HepG2 (cell line): ENCODE results near the gene GNG12. TPM values are rescaled to one million over a fixed set of nuclear protein-coding genes. Genes with fewer than 3 reads are reported as not detected.

Source experiments
- CREB1 ChIP-seq, 2 experiments: fragments of 450-650 bp in 1 of 2; IDR thresholded peaks; 2 replicates each; pipeline ENCODE4 v1.6.1; 2016 to 2017; ENCODE audit warnings: control low read depth in 1 of 2, mild to moderate bottlenecking in 1 of 2, missing compliant biosample characterization in 1 of 2, missing genetic modification characterization in 1 of 2
- ETV6 ChIP-seq: sonication (generic); formaldehyde crosslinking; conservative IDR thresholded peaks from 2 replicates; pipeline ENCODE4 v1.4.0; 2020; ENCODE audit warnings: missing genetic modification reagents
- MAZ ChIP-seq, 2 experiments: sonication (generic) in 1 of 2; formaldehyde crosslinking in 1 of 2; IDR thresholded peaks; 2 replicates each; pipeline versions ENCODE4 v1.5.0 to v1.6.1; 2012 to 2020; ENCODE audit warnings: low read depth in 2 of 2, mild to moderate bottlenecking in 2 of 2, borderline replicate concordance in 1 of 2, improper control_type of control experiment in 1 of 2, low read length in 1 of 2, missing genetic modification reagents in 1 of 2, moderate library complexity in 1 of 2
- PLRG1 ChIP-seq: fragments of 450-650 bp; conservative IDR thresholded peaks from 2 replicates; pipeline ENCODE4 v1.6.1; 2016
- POLR2G ChIP-seq: fragments of 200-400 bp; formaldehyde crosslinking; IDR thresholded peaks from 2 replicates; pipeline ENCODE4 v1.6.1; 2018; ENCODE audit warnings: mild to moderate bottlenecking, low read depth, low read length, moderate library complexity
- RFX1 ChIP-seq: fragments of 450-650 bp; IDR thresholded peaks from 2 replicates; pipeline ENCODE4 v1.6.1; 2017
- TCF7 ChIP-seq: sonication (generic); IDR thresholded peaks from 2 replicates; pipeline ENCODE4 v1.6.1; 2016; ENCODE audit warnings: antibody characterized with exemption, low read depth
- ZBTB20 ChIP-seq: sonication (generic); formaldehyde crosslinking; IDR thresholded peaks from 2 replicates; pipeline ENCODE4 v1.8.1; 2023; ENCODE audit warnings: missing genetic modification reagents, low read depth, mild to moderate bottlenecking, borderline replicate concordance
- ZNF34 ChIP-seq: sonication (generic); formaldehyde crosslinking; IDR thresholded peaks from 2 replicates; pipeline ENCODE4 v1.4.0; 2020; ENCODE audit warnings: mild to moderate bottlenecking, missing genetic modification reagents, borderline replicate concordance
- ZNF672 ChIP-seq: sonication (generic); formaldehyde crosslinking; IDR thresholded peaks from 2 replicates; pipeline ENCODE4 v1.8.1; 2022; ENCODE audit warnings: missing genetic modification reagents
- polyA plus RNA-seq, 8 experiments: library from polyadenylated mRNA; depleted of rRNA in 3 of 8; stranded (reverse) in 7 of 8; unstranded in 1 of 8; fragments of >200 nt; fragmentation: Illumina TruSeq in 4 of 8; extraction: Trizol in 4 of 8; gene quantifications; 2 replicates each; pipeline versions ENCODE4 v1.2.1 to v1.2.3, GENCODE V29; 2011 to 2016; ENCODE audit warnings: low read depth in 4 of 8, missing spikeins in 1 of 8, mixed read lengths in 1 of 8; ENCODE audit not compliant: insufficient read depth in 1 of 8
- total RNA-seq, 5 experiments: library from RNA; depleted of rRNA; stranded (reverse); fragments of >200 nt; fragmentation: Illumina TruSeq; extraction: Trizol; gene quantifications; 2 replicates each; pipeline ENCODE4 v1.2.3, GENCODE V29; 2016; ENCODE audit warnings: low read depth in 1 of 5
- TF ChIP-seq, protein P1 (sequence below): IDR thresholded peaks from 2 replicates; pipeline ENCODE4 v1.6.1; 2012; ENCODE audit warnings: low read length, improper control_type of control experiment
- TF ChIP-seq, protein P2 (sequence below): sonication (generic); formaldehyde crosslinking; IDR thresholded peaks from 2 replicates; pipeline ENCODE4 v1.4.0; 2020; ENCODE audit warnings: missing genetic modification reagents
- TF ChIP-seq, protein P3 (sequence below): sonication (generic); formaldehyde crosslinking; IDR thresholded peaks from 2 replicates; pipeline ENCODE4 v1.4.0; 2020; ENCODE audit warnings: missing genetic modification reagents
- TF ChIP-seq, protein P4 (sequence below): sonication (generic); formaldehyde crosslinking; IDR thresholded peaks from 2 replicates; pipeline ENCODE4 v1.4.0; 2020; ENCODE audit warnings: mild to moderate bottlenecking, missing genetic modification reagents
- TF ChIP-seq, protein P5 (sequence below): sonication (generic); formaldehyde crosslinking; IDR thresholded peaks from 2 replicates; pipeline ENCODE4 v1.8.1; 2022; ENCODE audit warnings: low read depth, mild to moderate bottlenecking, missing genetic modification reagents

The GNG12 gene
- total and polyA plus RNA-seq, 2 of the 13 experiments (the other 11 are each of a cell fraction or from before 2014, with no cell fraction given), result 0.11 TPM

DNA sequence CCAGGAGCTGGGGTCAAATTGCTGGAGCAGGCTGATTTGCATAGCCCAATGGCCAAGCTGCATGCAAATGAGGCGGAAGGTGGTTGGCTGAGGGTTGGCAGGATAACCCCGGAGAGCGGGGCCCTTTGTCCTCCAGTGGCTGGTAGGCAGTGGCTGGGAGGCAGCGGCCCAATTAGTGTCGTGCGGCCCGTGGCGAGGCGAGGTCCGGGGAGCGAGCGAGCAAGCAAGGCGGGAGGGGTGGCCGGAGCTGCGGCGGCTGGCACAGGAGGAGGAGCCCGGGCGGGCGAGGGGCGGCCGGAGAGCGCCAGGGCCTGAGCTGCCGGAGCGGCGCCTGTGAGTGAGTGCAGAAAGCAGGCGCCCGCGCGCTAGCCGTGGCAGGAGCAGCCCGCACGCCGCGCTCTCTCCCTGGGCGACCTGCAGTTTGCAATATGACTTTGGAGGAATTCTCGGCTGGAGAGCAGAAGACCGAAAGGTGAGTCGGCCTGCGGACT is 148.2 kb downstream of the GNG12 start, which contains the start of gene GADD45A (continued):
- TF ChIP-seq, protein P1, sequence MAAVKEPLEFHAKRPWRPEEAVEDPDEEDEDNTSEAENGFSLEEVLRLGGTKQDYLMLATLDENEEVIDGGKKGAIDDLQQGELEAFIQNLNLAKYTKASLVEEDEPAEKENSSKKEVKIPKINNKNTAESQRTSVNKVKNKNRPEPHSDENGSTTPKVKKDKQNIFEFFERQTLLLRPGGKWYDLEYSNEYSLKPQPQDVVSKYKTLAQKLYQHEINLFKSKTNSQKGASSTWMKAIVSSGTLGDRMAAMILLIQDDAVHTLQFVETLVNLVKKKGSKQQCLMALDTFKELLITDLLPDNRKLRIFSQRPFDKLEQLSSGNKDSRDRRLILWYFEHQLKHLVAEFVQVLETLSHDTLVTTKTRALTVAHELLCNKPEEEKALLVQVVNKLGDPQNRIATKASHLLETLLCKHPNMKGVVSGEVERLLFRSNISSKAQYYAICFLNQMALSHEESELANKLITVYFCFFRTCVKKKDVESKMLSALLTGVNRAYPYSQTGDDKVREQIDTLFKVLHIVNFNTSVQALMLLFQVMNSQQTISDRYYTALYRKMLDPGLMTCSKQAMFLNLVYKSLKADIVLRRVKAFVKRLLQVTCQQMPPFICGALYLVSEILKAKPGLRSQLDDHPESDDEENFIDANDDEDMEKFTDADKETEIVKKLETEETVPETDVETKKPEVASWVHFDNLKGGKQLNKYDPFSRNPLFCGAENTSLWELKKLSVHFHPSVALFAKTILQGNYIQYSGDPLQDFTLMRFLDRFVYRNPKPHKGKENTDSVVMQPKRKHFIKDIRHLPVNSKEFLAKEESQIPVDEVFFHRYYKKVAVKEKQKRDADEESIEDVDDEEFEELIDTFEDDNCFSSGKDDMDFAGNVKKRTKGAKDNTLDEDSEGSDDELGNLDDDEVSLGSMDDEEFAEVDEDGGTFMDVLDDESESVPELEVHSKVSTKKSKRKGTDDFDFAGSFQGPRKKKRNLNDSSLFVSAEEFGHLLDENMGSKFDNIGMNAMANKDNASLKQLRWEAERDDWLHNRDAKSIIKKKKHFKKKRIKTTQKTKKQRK, result no peak
- TF ChIP-seq, protein P2, sequence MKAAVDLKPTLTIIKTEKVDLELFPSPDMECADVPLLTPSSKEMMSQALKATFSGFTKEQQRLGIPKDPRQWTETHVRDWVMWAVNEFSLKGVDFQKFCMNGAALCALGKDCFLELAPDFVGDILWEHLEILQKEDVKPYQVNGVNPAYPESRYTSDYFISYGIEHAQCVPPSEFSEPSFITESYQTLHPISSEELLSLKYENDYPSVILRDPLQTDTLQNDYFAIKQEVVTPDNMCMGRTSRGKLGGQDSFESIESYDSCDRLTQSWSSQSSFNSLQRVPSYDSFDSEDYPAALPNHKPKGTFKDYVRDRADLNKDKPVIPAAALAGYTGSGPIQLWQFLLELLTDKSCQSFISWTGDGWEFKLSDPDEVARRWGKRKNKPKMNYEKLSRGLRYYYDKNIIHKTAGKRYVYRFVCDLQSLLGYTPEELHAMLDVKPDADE (CRISPR knock-in tag), result no peak
- TF ChIP-seq PLRG1 (no peak), CREB1 (IDR thresholded peaks at IDR 0.05) (no peak), CREB1 (CRISPR knock-in tag; IDR thresholded peaks at IDR 0.05) (peak; percentile 41), POLR2G (peak; percentile 100), MAZ (IDR thresholded peaks at IDR 0.05; ENCODE audit: borderline replicate concordance, low read depth, low read length) (peak; percentile 80; the same call in 1 of the 2 replicates), MAZ (CRISPR knock-in tag; IDR thresholded peaks at IDR 0.05; ENCODE audit: low read depth) (peak; percentile 93), ZBTB20 (CRISPR knock-in tag) (peak; percentile 64; the same call in 1 of the 2 replicates), ZNF672 (CRISPR knock-in tag) (no peak), TCF7 (no peak), ETV6 (CRISPR knock-in tag) (0 out of 2 replicates have a peak, but pooled peaks have one; percentile 68), RFX1 (no peak), ZNF34 (CRISPR knock-in tag) (no peak)
- TF ChIP-seq, protein P3, sequence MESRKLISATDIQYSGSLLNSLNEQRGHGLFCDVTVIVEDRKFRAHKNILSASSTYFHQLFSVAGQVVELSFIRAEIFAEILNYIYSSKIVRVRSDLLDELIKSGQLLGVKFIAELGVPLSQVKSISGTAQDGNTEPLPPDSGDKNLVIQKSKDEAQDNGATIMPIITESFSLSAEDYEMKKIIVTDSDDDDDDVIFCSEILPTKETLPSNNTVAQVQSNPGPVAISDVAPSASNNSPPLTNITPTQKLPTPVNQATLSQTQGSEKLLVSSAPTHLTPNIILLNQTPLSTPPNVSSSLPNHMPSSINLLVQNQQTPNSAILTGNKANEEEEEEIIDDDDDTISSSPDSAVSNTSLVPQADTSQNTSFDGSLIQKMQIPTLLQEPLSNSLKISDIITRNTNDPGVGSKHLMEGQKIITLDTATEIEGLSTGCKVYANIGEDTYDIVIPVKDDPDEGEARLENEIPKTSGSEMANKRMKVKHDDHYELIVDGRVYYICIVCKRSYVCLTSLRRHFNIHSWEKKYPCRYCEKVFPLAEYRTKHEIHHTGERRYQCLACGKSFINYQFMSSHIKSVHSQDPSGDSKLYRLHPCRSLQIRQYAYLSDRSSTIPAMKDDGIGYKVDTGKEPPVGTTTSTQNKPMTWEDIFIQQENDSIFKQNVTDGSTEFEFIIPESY (CRISPR knock-in tag), result peak; percentile 19; the same call in 1 of the 2 replicates
- TF ChIP-seq, protein P4, sequence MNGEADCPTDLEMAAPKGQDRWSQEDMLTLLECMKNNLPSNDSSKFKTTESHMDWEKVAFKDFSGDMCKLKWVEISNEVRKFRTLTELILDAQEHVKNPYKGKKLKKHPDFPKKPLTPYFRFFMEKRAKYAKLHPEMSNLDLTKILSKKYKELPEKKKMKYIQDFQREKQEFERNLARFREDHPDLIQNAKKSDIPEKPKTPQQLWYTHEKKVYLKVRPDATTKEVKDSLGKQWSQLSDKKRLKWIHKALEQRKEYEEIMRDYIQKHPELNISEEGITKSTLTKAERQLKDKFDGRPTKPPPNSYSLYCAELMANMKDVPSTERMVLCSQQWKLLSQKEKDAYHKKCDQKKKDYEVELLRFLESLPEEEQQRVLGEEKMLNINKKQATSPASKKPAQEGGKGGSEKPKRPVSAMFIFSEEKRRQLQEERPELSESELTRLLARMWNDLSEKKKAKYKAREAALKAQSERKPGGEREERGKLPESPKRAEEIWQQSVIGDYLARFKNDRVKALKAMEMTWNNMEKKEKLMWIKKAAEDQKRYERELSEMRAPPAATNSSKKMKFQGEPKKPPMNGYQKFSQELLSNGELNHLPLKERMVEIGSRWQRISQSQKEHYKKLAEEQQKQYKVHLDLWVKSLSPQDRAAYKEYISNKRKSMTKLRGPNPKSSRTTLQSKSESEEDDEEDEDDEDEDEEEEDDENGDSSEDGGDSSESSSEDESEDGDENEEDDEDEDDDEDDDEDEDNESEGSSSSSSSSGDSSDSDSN, result peak; percentile 99
- TF ChIP-seq, protein P5, sequence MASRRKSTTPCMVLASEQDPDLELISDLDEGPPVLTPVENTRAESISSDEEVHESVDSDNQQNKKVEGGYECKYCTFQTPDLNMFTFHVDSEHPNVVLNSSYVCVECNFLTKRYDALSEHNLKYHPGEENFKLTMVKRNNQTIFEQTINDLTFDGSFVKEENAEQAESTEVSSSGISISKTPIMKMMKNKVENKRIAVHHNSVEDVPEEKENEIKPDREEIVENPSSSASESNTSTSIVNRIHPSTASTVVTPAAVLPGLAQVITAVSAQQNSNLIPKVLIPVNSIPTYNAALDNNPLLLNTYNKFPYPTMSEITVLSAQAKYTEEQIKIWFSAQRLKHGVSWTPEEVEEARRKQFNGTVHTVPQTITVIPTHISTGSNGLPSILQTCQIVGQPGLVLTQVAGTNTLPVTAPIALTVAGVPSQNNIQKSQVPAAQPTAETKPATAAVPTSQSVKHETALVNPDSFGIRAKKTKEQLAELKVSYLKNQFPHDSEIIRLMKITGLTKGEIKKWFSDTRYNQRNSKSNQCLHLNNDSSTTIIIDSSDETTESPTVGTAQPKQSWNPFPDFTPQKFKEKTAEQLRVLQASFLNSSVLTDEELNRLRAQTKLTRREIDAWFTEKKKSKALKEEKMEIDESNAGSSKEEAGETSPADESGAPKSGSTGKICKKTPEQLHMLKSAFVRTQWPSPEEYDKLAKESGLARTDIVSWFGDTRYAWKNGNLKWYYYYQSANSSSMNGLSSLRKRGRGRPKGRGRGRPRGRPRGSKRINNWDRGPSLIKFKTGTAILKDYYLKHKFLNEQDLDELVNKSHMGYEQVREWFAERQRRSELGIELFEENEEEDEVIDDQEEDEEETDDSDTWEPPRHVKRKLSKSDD (CRISPR knock-in tag), result no peak
